ENCODE data around the gene PES1.

DNA sequence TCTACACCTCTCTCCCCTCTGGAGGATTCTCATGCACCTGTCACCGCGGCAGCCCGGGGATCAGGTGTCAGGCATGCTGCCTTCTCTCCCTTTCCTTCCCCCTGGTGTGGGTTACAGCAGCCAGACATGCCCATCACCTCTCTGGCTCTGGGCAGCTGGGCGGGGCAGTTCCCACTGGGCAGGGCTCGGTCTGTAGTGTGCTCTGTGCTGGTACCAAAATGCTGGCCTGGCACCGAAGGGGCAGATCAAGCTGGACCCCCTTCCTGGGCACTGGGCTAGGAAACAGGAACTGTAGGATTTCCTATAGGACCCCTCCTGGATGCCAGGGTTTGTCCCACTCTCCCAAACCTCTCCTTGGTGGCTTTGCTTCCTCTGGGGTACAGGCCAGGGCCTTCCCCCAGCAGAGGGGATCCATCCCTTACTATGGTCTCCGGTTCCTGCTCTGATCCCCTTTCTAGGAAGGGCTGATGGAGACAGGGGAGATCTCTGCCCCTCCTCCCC is 18.1 kb downstream of the PES1 start:
- TF ChIP-seq, protein P1, sequence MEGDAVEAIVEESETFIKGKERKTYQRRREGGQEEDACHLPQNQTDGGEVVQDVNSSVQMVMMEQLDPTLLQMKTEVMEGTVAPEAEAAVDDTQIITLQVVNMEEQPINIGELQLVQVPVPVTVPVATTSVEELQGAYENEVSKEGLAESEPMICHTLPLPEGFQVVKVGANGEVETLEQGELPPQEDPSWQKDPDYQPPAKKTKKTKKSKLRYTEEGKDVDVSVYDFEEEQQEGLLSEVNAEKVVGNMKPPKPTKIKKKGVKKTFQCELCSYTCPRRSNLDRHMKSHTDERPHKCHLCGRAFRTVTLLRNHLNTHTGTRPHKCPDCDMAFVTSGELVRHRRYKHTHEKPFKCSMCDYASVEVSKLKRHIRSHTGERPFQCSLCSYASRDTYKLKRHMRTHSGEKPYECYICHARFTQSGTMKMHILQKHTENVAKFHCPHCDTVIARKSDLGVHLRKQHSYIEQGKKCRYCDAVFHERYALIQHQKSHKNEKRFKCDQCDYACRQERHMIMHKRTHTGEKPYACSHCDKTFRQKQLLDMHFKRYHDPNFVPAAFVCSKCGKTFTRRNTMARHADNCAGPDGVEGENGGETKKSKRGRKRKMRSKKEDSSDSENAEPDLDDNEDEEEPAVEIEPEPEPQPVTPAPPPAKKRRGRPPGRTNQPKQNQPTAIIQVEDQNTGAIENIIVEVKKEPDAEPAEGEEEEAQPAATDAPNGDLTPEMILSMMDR (IDR thresholded peaks at IDR 0.05 in 4 of 5, conservative IDR thresholded peaks at IDR 0.05 in 1 of 5): no peak
- no peak for TF ChIP-seq POLR2A (IDR thresholded peaks at IDR 0.05)
